Fibroblast of pulmonary artery (primary cell): ENCODE data around the gene POLN.

Experiments
- DNase-seq: peaks from one replicate; pipeline ENCODE4 v3.0.0-alpha.2; 2010; ENCODE audit warnings: low read depth
- H3K4me3 ChIP-seq: replicated peaks from 2 replicates; pipeline ENCODE4 v1.5.1; 2011; ENCODE audit warnings: low read depth, mild to moderate bottlenecking, control low read depth, low read length, moderate library complexity
- TF ChIP-seq, protein P1 (sequence below): IDR thresholded peaks from 2 replicates; pipeline ENCODE4 v1.5.1; 2011; ENCODE audit warnings: mild to moderate bottlenecking, control low read depth, low read length, inconsistent platforms; ENCODE audit errors: missing control alignments

The POLN gene

DNA sequence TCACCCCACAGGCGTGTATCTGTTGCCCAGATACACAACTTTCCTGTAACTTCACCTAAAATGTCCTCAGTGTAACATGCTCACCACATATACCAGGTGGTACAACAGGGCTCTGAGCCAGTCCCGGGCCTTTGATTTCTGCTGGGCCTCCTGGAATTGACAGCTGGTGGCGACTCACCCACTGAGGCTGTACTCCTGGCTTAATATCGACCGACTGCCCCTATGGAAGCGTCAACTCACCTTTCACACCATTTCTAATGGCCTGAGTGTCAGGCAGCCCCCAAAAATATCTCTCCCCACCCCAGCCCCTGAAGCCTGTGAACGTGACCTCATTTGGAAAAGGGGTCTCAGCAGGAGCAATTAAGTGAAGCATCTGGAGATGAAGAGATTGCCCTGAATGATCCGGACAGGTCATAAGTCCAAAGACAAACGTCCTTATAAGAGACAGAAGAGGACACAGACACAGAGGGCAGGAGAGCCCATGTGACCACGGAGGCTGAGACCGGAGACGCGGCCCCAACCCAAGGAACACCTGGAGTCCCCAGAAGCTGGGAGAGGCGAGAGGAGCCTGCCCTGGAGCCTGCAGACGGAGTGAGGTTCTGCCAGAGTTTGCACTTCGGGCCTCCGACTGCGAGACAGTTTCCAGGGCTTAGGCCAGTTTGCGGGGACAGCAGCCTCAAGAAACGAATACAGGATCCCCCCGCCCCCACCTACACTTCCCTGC lies 32.6 kb upstream of the POLN start:
- TF ChIP-seq, protein P1, sequence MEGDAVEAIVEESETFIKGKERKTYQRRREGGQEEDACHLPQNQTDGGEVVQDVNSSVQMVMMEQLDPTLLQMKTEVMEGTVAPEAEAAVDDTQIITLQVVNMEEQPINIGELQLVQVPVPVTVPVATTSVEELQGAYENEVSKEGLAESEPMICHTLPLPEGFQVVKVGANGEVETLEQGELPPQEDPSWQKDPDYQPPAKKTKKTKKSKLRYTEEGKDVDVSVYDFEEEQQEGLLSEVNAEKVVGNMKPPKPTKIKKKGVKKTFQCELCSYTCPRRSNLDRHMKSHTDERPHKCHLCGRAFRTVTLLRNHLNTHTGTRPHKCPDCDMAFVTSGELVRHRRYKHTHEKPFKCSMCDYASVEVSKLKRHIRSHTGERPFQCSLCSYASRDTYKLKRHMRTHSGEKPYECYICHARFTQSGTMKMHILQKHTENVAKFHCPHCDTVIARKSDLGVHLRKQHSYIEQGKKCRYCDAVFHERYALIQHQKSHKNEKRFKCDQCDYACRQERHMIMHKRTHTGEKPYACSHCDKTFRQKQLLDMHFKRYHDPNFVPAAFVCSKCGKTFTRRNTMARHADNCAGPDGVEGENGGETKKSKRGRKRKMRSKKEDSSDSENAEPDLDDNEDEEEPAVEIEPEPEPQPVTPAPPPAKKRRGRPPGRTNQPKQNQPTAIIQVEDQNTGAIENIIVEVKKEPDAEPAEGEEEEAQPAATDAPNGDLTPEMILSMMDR = no peak
- H3K4me3 ChIP-seq = no peak overlapping the region
- DNase-seq = no peak

DNA sequence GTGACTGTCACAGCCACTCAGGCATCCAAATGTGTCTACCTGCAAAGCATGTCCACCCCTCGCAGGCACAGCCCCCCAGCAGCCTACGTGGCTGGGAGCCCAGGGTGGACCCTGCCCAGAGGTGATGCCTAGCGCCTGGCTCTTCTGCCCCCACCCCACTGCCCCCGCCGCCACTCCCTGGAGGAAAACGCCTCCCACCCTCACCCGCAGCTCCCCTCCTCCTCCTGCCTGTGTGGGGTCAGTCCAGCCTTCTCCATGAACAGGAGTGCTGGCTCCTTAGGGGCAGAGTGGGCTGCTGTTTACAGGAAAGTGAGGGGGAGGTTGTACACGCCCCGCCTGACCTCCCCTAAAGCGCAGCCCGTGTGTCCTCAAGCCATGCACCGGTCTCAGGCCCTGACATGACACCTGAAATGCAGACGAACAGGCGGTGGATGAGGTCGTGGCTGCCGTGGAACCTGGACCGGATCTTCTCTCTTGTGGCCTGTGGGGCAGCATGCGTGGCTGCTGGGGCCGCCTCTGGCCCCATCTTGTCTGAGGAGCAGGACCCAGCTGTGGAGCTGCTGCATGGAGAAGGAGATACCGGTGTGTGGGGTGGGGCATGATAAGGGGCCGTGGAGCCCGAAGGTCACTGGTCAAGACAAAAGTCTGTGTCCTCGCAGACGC lies 31.9 kb upstream of the POLN start:
- no peak for DNase-seq
- TF ChIP-seq, protein P1 = no peak
- H3K4me3 ChIP-seq = no peak overlapping the region

DNA sequence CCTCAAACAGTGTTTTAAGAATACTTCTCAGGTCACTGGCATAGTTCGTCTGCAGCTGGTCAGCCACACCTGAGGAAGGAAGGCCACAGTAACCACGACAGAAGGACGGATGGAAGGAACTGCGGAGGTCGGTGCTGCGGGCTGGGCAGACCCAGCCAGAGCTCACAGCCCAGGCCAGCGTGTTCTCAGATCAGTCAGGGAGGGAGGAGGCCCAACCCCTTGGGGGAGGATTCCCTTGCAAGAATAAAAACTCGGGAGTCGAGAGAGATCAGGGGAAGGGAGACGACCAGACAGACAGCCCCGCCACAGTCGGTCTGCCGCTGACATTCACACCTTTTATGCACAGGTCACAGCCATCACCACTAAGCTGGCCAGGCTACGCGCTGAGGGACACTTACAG lies 31.3 kb upstream of the POLN start:
- H3K4me3 ChIP-seq = no peak overlapping the region
- TF ChIP-seq, protein P1 = no peak
- no peak for DNase-seq

DNA sequence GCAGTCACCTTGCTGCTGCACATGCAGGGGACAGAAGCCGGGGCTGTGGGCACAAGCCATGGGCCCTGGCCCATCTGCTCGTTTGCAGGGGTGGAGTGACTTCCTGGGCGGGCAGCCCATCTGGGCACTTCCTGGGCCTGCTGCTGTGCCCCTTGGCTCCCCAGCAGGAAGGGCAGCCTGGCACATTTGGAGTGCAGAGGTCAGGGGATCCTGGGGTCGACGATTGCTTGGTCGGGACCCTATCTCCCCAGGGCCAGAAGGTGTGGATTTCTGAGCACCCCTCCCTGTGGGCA lies 30.9 kb upstream of the POLN start:
- no peak for DNase-seq
- TF ChIP-seq, protein P1 = no peak
- no peak overlapping the region for H3K4me3 ChIP-seq

DNA sequence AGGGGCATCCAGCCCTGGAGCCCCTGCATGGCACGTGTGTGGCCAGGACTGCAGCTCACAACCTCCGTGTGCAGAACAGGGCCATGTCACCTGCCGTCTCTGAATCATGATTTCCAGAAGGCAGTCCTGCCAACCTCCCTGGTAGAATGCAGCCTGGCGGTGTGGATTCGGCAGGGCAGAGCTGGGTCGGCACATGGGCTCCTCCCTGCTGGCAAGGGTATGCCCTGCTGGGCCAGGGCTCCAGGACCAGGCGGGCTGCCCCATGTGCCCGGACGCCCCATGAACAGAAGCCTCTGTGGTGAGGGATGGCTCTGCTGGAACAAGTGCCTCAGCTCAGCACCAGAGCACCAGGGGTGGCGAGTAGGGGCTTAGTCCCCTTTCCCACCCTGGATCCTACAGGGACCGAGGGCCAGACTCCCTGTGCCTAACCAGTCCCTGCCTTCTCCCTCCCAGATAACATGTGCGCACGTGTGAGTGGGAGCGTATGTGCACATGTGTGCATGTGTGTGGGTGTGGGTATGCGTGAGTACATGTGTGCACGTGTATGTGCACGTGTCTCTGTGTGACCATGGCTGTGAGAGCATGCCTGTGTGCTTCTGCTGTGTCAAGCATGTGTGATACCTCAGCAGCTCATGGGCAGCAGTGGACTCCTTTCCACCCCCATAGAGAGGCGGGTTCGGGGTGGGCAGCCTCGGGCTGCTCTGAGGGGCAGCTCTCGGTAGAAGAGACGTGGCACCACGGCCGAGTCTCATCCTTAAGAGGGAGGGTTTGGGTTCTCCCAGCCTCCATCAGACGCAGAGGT lies 30.3 kb upstream of the POLN start:
- H3K4me3 ChIP-seq = no peak overlapping the region
- DNase-seq = no peak
- TF ChIP-seq, protein P1 = no peak

DNA sequence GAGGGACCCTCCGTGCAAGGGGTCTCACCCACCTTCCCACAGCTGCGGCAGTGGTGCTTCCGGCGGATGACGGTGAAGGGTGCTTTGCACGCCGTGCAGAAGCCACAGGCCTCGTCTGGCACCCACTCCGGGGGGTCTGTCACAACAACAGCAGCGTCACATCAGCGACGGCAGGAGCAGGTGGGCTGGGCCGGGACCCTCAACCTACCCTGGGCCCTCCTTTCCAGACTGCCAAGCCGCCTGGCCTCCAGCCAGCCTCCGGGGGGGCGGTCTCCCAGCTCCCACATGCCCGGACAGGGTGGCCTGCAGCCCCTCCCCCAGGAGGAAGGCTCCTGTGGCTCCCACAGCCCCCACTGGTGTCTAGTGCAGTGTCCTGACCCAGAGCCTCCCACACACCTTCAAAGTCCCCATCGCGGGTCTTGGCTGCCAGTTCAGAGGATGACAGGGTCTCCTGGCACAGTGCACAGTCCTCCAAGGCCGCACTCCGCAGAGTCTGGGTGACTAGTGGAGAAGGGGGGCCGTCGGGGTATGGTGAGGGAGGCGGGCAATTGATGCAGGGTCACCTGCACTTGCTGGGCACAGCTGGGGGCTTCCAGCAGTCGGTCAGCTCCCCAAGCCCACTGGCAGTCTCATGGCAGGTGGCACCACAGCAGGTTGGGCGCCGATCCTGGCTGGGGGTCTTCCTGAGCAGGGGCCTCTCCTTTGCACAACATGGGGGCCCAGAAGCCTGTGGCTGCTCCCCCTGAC lies 29.5 kb upstream of the POLN start:
- H3K4me3 ChIP-seq = no peak overlapping the region
- TF ChIP-seq, protein P1 = no peak
- DNase-seq = no peak
